Stimulated activated CD4-positive, alpha-beta T cell treated with anti-CD3 and anti-CD28 coated beads, Interleukin-4, amount 100 ng/mL, for 24 hours (primary cell): Measurements from ENCODE around the gene SYCP2L.
"Not testable (repeated sequence)": the region's sequence is repeated elsewhere in the genome, so short reads cannot be mapped to it uniquely, and the experiment has no call there.

Experiments
- DNase-seq: peaks from one replicate; pipeline ENCODE4 v3.0.0-alpha.2; 2020

SYCP2L gene

GRCh38 chr6:10882253-10882630 lies 4.6 kb upstream of the SYCP2L start:
- not testable (repeated sequence) for DNase-seq

- no peak for DNase-seq
Measured at GRCh38 chr6:10882657-10883171, 4.1 kb upstream of the SYCP2L start.

GRCh38 chr6:10883312-10884244 lies 3.3 kb upstream of the SYCP2L start:
- no peak for DNase-seq

- DNase-seq: no peak
Measured at GRCh38 chr6:10884245-10884972, 2.4 kb upstream of the SYCP2L start.

GRCh38 chr6:10886365-10886690 lies 524 bp upstream of the SYCP2L start:
- DNase-seq: not testable (repeated sequence)

GRCh38 chr6:10890151-10890550 lies 3.3 kb downstream of the SYCP2L start:
- no peak for DNase-seq

GRCh38 chr6:10891960-10892359 lies 5.1 kb downstream of the SYCP2L start:
- DNase-seq: no peak

GRCh38 chr6:10894958-10895357 lies 8.1 kb downstream of the SYCP2L start:
- no peak for DNase-seq

GRCh38 chr6:10896691-10897090 lies 9.8 kb downstream of the SYCP2L start:
- no peak for DNase-seq

- DNase-seq: no peak
Measured at GRCh38 chr6:10901770-10902169, 14.9 kb downstream of the SYCP2L start.

GRCh38 chr6:10904015-10904414 lies 17.2 kb downstream of the SYCP2L start:
- no peak for DNase-seq

GRCh38 chr6:10908228-10908627 lies 21.4 kb downstream of the SYCP2L start:
- no peak for DNase-seq

- not testable (repeated sequence) for DNase-seq
Measured at GRCh38 chr6:10919520-10919919, 32.7 kb downstream of the SYCP2L start.

- no peak for DNase-seq
Measured at GRCh38 chr6:10933126-10933525, 46.3 kb downstream of the SYCP2L start.

- DNase-seq: no peak
Measured at GRCh38 chr6:10939840-10940239, 53.0 kb downstream of the SYCP2L start.

- no peak for DNase-seq
Measured at GRCh38 chr6:10945845-10946244, 59.0 kb downstream of the SYCP2L start.

GRCh38 chr6:10947966-10948365 lies 61.1 kb downstream of the SYCP2L start:
- no peak for DNase-seq

- DNase-seq: no peak
Measured at GRCh38 chr6:10949579-10950490, 63.0 kb downstream of the SYCP2L start.

- DNase-seq: no peak
Measured at GRCh38 chr6:10951675-10952282, 64.9 kb downstream of the SYCP2L start.

- peak; percentile 72 for DNase-seq
Measured at GRCh38 chr6:10954590-10955010, 67.7 kb downstream of the SYCP2L start.

GRCh38 chr6:10956776-10957175 lies 69.9 kb downstream of the SYCP2L start:
- no peak for DNase-seq

GRCh38 chr6:10957414-10957886 lies 70.6 kb downstream of the SYCP2L start:
- no peak for DNase-seq
